Loucy (cell line): ENCODE data around the gene CNTN3.

Experiments used
- H2AFZ ChIP-seq: fragments of 200-600 bp; sonication (generic); 2 replicates; pipeline ENCODE4 v1.6.0; 2016; ENCODE audit warnings: antibody characterized with exemption, mild to moderate bottlenecking, low read length, moderate library complexity
- H3F3A ChIP-seq: fragments of 200-600 bp; 2 replicates; pipeline ENCODE4 v1.6.0; 2016; ENCODE audit warnings: antibody characterized with exemption, low read depth, mild to moderate bottlenecking
- H3K27me3 ChIP-seq: fragments of 200-600 bp; sonication (generic); 2 replicates; pipeline ENCODE4 v1.6.1; 2014; ENCODE audit warnings: low read length, mild to moderate bottlenecking; ENCODE audit not compliant: insufficient read depth, poor library complexity, severe bottlenecking
- H3K36me3 ChIP-seq: fragments of 200-600 bp; sonication (generic); 2 replicates; pipeline ENCODE4 v1.6.1; 2016; ENCODE audit warnings: low read length; ENCODE audit not compliant: insufficient read depth
- H3K4me1 ChIP-seq: fragments of 200-600 bp; sonication (generic); 2 replicates; pipeline ENCODE4 v1.5.1; 2014; ENCODE audit warnings: low read length, mild to moderate bottlenecking; ENCODE audit not compliant: insufficient read depth, poor library complexity, severe bottlenecking
- H3K4me2 ChIP-seq: fragments of 200-600 bp; sonication (generic); 2 replicates; pipeline ENCODE4 v1.6.0; 2014; ENCODE audit warnings: antibody characterized with exemption, low read length, low read depth, mild to moderate bottlenecking; ENCODE audit not compliant: poor library complexity, severe bottlenecking
- H3K4me3 ChIP-seq: fragments of 200-600 bp; sonication (generic); 2 replicates; pipeline ENCODE4 v1.5.1; 2014; ENCODE audit warnings: low read length, mild to moderate bottlenecking, mixed read lengths; ENCODE audit not compliant: poor library complexity, severe bottlenecking
- H3K79me2 ChIP-seq: fragments of 200-600 bp; sonication (generic); 2 replicates; pipeline ENCODE4 v1.6.1; 2014; ENCODE audit warnings: low read length; ENCODE audit not compliant: insufficient read depth
- H3K9ac ChIP-seq: fragments of 200-600 bp; sonication (generic); 2 replicates; pipeline ENCODE4 v1.6.0; 2014; ENCODE audit warnings: mild to moderate bottlenecking, low read depth, low read length, moderate library complexity; ENCODE audit not compliant: poor library complexity, severe bottlenecking
- H3K9me2 ChIP-seq: fragments of 200-600 bp; sonication (generic); replicated peaks from 2 replicates; pipeline ENCODE4 v1.6.1; 2016; ENCODE audit warnings: low read depth, low read length, mixed read lengths
- H3K9me3 ChIP-seq: fragments of 200-600 bp; sonication (generic); 2 replicates; pipeline ENCODE4 v1.6.1; 2014; ENCODE audit warnings: mild to moderate bottlenecking, antibody characterized with exemption, low read length, low read depth; ENCODE audit not compliant: insufficient read depth
- H4K20me1 ChIP-seq: fragments of 200-600 bp; sonication (generic); 2 replicates; pipeline ENCODE4 v1.6.0; 2014; ENCODE audit warnings: antibody characterized with exemption, low read length, mild to moderate bottlenecking; ENCODE audit not compliant: insufficient read depth, poor library complexity, severe bottlenecking
- EZH2phosphoT487 ChIP-seq: fragments of 200-600 bp; IDR thresholded peaks from 2 replicates; pipeline ENCODE4 v1.6.1; 2018; ENCODE audit warnings: antibody characterized with exemption, mild to moderate bottlenecking, moderate library complexity, borderline replicate concordance
- TF ChIP-seq, protein P1 (sequence below): fragments of 200-600 bp; sonication (generic); conservative IDR thresholded peaks from 2 replicates; pipeline ENCODE4 v1.5.1; 2014; ENCODE audit warnings: mild to moderate bottlenecking, antibody characterized with exemption, low read length

CNTN3 gene

DNA sequence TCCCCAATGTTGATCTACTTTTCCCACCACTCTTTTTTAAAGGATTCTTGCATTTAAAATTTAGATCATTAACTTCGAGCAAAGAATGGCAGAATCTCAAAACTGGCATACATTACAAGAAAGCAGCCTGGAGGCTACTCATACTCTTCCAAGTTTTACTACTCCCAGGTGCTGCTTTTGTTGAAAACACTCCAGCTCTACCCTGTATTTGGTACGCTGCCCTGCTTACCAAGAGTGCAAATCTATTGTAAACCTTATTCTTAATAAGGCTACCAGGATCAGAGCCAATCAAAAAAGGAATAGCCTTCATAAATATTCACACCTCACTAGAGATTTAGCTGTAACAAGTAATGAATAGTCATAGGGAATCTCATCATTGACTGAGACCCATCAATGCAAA is 11.6 kb upstream of the CNTN3 start:
- no peaks in the 10 kb centered on the region for H3F3A ChIP-seq
- H3K4me1 ChIP-seq = no peaks in the 10 kb centered on the region
- H3K36me3 ChIP-seq = no peaks in the 10 kb centered on the region
- H3K79me2 ChIP-seq = no peaks in the 10 kb centered on the region
- H4K20me1 ChIP-seq = no peaks in the 10 kb centered on the region
- H3K27me3 ChIP-seq = no peaks in the 10 kb centered on the region
- no peak overlapping the region for H3K9ac ChIP-seq
- H2AFZ ChIP-seq = no peak overlapping the region
- TF ChIP-seq EZH2phosphoT487 = no peak
- TF ChIP-seq, protein P1, sequence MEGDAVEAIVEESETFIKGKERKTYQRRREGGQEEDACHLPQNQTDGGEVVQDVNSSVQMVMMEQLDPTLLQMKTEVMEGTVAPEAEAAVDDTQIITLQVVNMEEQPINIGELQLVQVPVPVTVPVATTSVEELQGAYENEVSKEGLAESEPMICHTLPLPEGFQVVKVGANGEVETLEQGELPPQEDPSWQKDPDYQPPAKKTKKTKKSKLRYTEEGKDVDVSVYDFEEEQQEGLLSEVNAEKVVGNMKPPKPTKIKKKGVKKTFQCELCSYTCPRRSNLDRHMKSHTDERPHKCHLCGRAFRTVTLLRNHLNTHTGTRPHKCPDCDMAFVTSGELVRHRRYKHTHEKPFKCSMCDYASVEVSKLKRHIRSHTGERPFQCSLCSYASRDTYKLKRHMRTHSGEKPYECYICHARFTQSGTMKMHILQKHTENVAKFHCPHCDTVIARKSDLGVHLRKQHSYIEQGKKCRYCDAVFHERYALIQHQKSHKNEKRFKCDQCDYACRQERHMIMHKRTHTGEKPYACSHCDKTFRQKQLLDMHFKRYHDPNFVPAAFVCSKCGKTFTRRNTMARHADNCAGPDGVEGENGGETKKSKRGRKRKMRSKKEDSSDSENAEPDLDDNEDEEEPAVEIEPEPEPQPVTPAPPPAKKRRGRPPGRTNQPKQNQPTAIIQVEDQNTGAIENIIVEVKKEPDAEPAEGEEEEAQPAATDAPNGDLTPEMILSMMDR = no peak
- no peak overlapping the region for H3K4me3 ChIP-seq
- no peaks in the 10 kb centered on the region for H3K9me2 ChIP-seq
- H3K9me3 ChIP-seq = no peaks in the 10 kb centered on the region
- H3K4me2 ChIP-seq = no peak overlapping the region

DNA sequence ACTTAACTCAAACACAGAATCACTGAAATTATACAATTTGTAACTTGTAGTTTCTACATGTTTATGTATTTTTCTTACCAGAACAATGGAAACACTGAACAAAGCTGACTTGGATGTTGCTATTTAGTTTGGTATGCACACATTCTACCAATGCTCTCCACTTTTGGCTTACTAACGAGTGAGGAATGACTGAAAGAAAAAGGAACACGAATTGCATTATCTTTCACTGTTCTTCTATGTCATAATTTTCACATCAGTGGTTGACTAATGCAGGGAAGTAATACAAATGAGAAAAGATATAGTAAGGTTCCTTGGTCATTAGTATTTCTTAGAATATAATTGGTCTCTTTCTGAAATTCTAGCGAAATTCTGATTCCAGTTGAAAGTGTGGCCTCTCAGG is 9.8 kb upstream of the CNTN3 start:
- TF ChIP-seq, protein P1 = no peak
- no peak for TF ChIP-seq EZH2phosphoT487
- H3K27me3 ChIP-seq = no peaks in the 10 kb centered on the region
- no peaks in the 10 kb centered on the region for H4K20me1 ChIP-seq
- H2AFZ ChIP-seq = no peak overlapping the region
- H3K4me3 ChIP-seq = no peak overlapping the region
- H3K9me3 ChIP-seq = no peaks in the 10 kb centered on the region
- H3F3A ChIP-seq = no peaks in the 10 kb centered on the region
- H3K4me1 ChIP-seq = no peaks in the 10 kb centered on the region
- H3K36me3 ChIP-seq = no peaks in the 10 kb centered on the region
- no peak overlapping the region for H3K4me2 ChIP-seq
- no peaks in the 10 kb centered on the region for H3K9me2 ChIP-seq
- no peak overlapping the region for H3K9ac ChIP-seq
- H3K79me2 ChIP-seq = no peaks in the 10 kb centered on the region

GRCh38 chr3:74623261-74623836 is 8.9 kb upstream of the CNTN3 start:
- TF ChIP-seq EZH2phosphoT487 = no peak
- TF ChIP-seq, protein P1 = no peak
- H3K9me3 ChIP-seq = no peaks in the 10 kb centered on the region
- no peaks in the 10 kb centered on the region for H3K27me3 ChIP-seq
- no peaks in the 10 kb centered on the region for H4K20me1 ChIP-seq
- no peaks in the 10 kb centered on the region for H3K4me1 ChIP-seq
- H3K79me2 ChIP-seq = no peaks in the 10 kb centered on the region
- no peaks in the 10 kb centered on the region for H3F3A ChIP-seq
- no peak overlapping the region for H3K4me3 ChIP-seq
- no peaks in the 10 kb centered on the region for H3K36me3 ChIP-seq
- H3K9me2 ChIP-seq = no peaks in the 10 kb centered on the region
- H3K9ac ChIP-seq = no peak overlapping the region
- H3K4me2 ChIP-seq = no peak overlapping the region
- H2AFZ ChIP-seq = no peak overlapping the region
